GM12874 (cell line): ENCODE data around the gene FAM83E.

ENCODE experiments used
- TF ChIP-seq, protein P1 (sequence below): IDR thresholded peaks from 2 replicates; pipeline ENCODE4 v1.5.1; 2011; ENCODE audit warnings: low read depth, mild to moderate bottlenecking, control low read depth, low read length, moderate library complexity; ENCODE audit not compliant: insufficient read depth

The FAM83E gene

GRCh38 chr19:48565090-48565489 is 49.8 kb downstream of the FAM83E start:
- TF ChIP-seq, protein P1, sequence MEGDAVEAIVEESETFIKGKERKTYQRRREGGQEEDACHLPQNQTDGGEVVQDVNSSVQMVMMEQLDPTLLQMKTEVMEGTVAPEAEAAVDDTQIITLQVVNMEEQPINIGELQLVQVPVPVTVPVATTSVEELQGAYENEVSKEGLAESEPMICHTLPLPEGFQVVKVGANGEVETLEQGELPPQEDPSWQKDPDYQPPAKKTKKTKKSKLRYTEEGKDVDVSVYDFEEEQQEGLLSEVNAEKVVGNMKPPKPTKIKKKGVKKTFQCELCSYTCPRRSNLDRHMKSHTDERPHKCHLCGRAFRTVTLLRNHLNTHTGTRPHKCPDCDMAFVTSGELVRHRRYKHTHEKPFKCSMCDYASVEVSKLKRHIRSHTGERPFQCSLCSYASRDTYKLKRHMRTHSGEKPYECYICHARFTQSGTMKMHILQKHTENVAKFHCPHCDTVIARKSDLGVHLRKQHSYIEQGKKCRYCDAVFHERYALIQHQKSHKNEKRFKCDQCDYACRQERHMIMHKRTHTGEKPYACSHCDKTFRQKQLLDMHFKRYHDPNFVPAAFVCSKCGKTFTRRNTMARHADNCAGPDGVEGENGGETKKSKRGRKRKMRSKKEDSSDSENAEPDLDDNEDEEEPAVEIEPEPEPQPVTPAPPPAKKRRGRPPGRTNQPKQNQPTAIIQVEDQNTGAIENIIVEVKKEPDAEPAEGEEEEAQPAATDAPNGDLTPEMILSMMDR = no peak
